SH-SY5Y (cell line): Measurements from ENCODE around the gene FBXO17.

Experiments used
- GATA2 ChIP-seq: IDR thresholded peaks from 2 replicates; pipeline ENCODE4 v1.6.1; 2011; ENCODE audit warnings: mild to moderate bottlenecking, low read depth, low read length
- GATA3 ChIP-seq: IDR thresholded peaks from 2 replicates; pipeline ENCODE4 v1.6.1; 2011; ENCODE audit warnings: low read depth, mild to moderate bottlenecking, low read length, moderate library complexity

DNA sequence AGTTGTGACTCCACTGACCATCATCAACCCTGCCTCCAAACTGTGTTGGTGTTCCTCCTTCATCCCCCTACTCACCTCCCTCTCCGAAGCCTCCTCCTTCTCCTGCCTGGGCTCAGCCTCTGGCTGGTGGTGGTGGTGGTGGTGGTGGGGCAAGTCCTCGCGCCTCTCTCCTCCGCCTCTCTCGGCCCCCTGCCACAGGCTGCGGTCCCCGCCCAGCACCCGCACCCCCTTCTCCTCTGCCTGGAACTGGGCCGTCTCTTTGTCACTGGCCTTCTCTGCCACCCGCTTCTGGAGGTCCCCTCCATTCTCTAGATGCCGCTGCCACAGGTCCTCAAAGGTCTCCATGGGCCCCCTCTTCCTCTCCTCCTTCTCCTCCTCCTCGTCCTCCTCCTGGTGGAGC, 65.1 kb downstream of the FBXO17 start:
- TF ChIP-seq GATA3 (no peak), GATA2 (no peak)
